CD1c-positive myeloid dendritic cell (primary cell): Measurements from ENCODE around the gene RABGEF1.
"Not testable (repeated sequence)": the region's sequence is repeated elsewhere in the genome, so short reads cannot be mapped to it uniquely, and the experiment has no call there.

Experiments used
- DNase-seq: peaks from one replicate; pipeline ENCODE4 v3.0.0-alpha.2; 2016; ENCODE audit errors: extremely low spot score

RABGEF1 gene

GRCh38 chr7:66810716-66811115 lies 70.2 kb downstream of the RABGEF1 start:
- no peak for DNase-seq

GRCh38 chr7:66815186-66815875 lies 74.8 kb downstream of the RABGEF1 start:
- DNase-seq = not testable (repeated sequence)

- no peak for DNase-seq
Observed at GRCh38 chr7:66815951-66816350, 75.4 kb downstream of the RABGEF1 start.

GRCh38 chr7:66816658-66817057 lies 76.1 kb downstream of the RABGEF1 start:
- DNase-seq = not testable (repeated sequence)

- peak; percentile 5 for DNase-seq
Observed at GRCh38 chr7:66817208-66817795, 76.8 kb downstream of the RABGEF1 start.

- DNase-seq = not testable (repeated sequence)
Observed at GRCh38 chr7:66817956-66818355, 77.4 kb downstream of the RABGEF1 start.

GRCh38 chr7:66824041-66824440 lies 83.5 kb downstream of the RABGEF1 start:
- no peak for DNase-seq

- peak; percentile 72 for DNase-seq
Observed at GRCh38 chr7:66825538-66825937, 85.0 kb downstream of the RABGEF1 start.

GRCh38 chr7:66826649-66827048 lies 86.1 kb downstream of the RABGEF1 start:
- DNase-seq = no peak

GRCh38 chr7:66830976-66831375 lies 90.4 kb downstream of the RABGEF1 start:
- DNase-seq = not testable (repeated sequence)

GRCh38 chr7:66832531-66833351 lies 92.2 kb downstream of the RABGEF1 start:
- DNase-seq = no peak

- DNase-seq = peak; percentile 88
Observed at GRCh38 chr7:66837007-66837406, 96.5 kb downstream of the RABGEF1 start.

- no peak for DNase-seq
Observed at GRCh38 chr7:66837661-66838060, 97.1 kb downstream of the RABGEF1 start.

- DNase-seq = no peak
Observed at GRCh38 chr7:66839814-66840213, 99.3 kb downstream of the RABGEF1 start.

- no peak for DNase-seq
Observed at GRCh38 chr7:66840316-66840715, 99.8 kb downstream of the RABGEF1 start.

- DNase-seq = no peak
Observed at GRCh38 chr7:66841898-66842297, 101.4 kb downstream of the RABGEF1 start.

- DNase-seq = not testable (repeated sequence)
Observed at GRCh38 chr7:66843492-66843891, 103.0 kb downstream of the RABGEF1 start.

GRCh38 chr7:66844552-66845378 lies 104.2 kb downstream of the RABGEF1 start:
- DNase-seq = peak; percentile 100

GRCh38 chr7:66845379-66846095 lies 105.0 kb downstream of the RABGEF1 start:
- no peak for DNase-seq

GRCh38 chr7:66846096-66846445 lies 105.5 kb downstream of the RABGEF1 start:
- DNase-seq = not testable (repeated sequence)

GRCh38 chr7:66847523-66847855 lies 107.0 kb downstream of the RABGEF1 start:
- not testable (repeated sequence) for DNase-seq
